ENCODE measurements around the gene EFHD2.
A peak's percentile ranks its signal among the peaks of the same experiment; 100 is the strongest.
"Not testable (repeated sequence)": the region's sequence is repeated elsewhere in the genome, so short reads cannot be mapped to it uniquely, and the experiment has no call there.

EFHD2 gene

GRCh38 chr1:15425958-15426357 is 16.3 kb downstream of the EFHD2 start:
- no peak for DNase-seq (ENCODE audit: low read depth)
- TF ChIP-seq CTCF (conservative IDR thresholded peaks at IDR 0.05; ENCODE audit: control insufficient read depth, insufficient read depth, low read depth, low read length): no peak
- H3K4me3 ChIP-seq (ENCODE audit: control insufficient read depth, low read depth, low read length): no peak overlapping the region

GRCh38 chr1:15426492-15427279 is 17.0 kb downstream of the EFHD2 start:
- TF ChIP-seq CTCF (conservative IDR thresholded peaks at IDR 0.05; ENCODE audit: control insufficient read depth, insufficient read depth, low read depth, low read length): peak; percentile 32
- H3K4me3 ChIP-seq (ENCODE audit: control insufficient read depth, low read depth, low read length): no peak overlapping the region
- DNase-seq (ENCODE audit: low read depth): peak; percentile 69

GRCh38 chr1:15427280-15427666 is 17.6 kb downstream of the EFHD2 start:
- no peak for TF ChIP-seq CTCF (conservative IDR thresholded peaks at IDR 0.05; ENCODE audit: control insufficient read depth, insufficient read depth, low read depth, low read length)
- no peak overlapping the region for H3K4me3 ChIP-seq (ENCODE audit: control insufficient read depth, low read depth, low read length)
- no peak for DNase-seq (ENCODE audit: low read depth)

- not testable (repeated sequence) for DNase-seq (ENCODE audit: low read depth); H3K4me3 ChIP-seq (ENCODE audit: control insufficient read depth, low read depth, low read length)
These were observed 18.6 kb downstream of the EFHD2 start for GRCh38 chr1:15428252-15428651.

- DNase-seq (ENCODE audit: low read depth): no peak
- TF ChIP-seq CTCF (conservative IDR thresholded peaks at IDR 0.05; ENCODE audit: control insufficient read depth, insufficient read depth, low read depth, low read length): no peak
- H3K4me3 ChIP-seq (ENCODE audit: control insufficient read depth, low read depth, low read length): no peak overlapping the region
These were observed 19.2 kb downstream of the EFHD2 start for GRCh38 chr1:15428815-15429435.

- peak; percentile 79 for DNase-seq (ENCODE audit: low read depth)
- TF ChIP-seq CTCF (conservative IDR thresholded peaks at IDR 0.05; ENCODE audit: control insufficient read depth, insufficient read depth, low read depth, low read length): no peak
- no peak overlapping the region for H3K4me3 ChIP-seq (ENCODE audit: control insufficient read depth, low read depth, low read length)
These were observed 20.0 kb downstream of the EFHD2 start for GRCh38 chr1:15429701-15430149.

- peak; percentile 88 for TF ChIP-seq CTCF (conservative IDR thresholded peaks at IDR 0.05; ENCODE audit: control insufficient read depth, insufficient read depth, low read depth, low read length)
- DNase-seq (ENCODE audit: low read depth): peak; percentile 49
- H3K4me3 ChIP-seq (ENCODE audit: control insufficient read depth, low read depth, low read length): no peak overlapping the region
These were observed 21.3 kb downstream of the EFHD2 start for GRCh38 chr1:15430787-15431570.
